GM19043 (cell line): Measurements from ENCODE around the gene SPARC.
A peak's percentile ranks its signal among the peaks of the same experiment; 100 is the strongest.
"Not testable (repeated sequence)": the region's sequence is repeated elsewhere in the genome, so short reads cannot be mapped to it uniquely, and the experiment has no call there.

Experiments
- ATAC-seq: cut with Tn5 transposase; IDR thresholded peaks from one replicate; pipeline ENCODE4 v1.9.1; 2021; ENCODE audit warnings: low read depth; ENCODE audit not compliant: unreplicated experiment

The SPARC gene

DNA sequence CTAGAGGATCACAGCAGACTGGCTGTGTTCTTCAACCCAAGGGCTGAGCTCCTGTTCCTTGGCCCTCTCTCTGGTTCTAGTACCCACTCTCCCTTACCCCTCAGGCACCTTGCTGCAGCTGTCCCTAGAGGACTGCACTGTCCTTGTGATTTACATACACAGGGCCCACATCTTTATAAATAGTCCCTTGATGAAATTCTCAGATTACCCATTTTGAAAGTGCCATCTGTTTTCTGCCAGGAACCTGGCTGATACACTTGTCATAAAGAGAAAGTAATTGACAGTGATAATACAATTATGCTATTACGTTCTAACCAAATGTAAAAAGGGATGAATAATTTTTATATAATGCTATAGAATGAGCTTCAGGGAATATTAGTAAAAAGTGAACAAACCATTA, 16.5 kb upstream of the SPARC start:
- ATAC-seq, result peak; percentile 88

DNA sequence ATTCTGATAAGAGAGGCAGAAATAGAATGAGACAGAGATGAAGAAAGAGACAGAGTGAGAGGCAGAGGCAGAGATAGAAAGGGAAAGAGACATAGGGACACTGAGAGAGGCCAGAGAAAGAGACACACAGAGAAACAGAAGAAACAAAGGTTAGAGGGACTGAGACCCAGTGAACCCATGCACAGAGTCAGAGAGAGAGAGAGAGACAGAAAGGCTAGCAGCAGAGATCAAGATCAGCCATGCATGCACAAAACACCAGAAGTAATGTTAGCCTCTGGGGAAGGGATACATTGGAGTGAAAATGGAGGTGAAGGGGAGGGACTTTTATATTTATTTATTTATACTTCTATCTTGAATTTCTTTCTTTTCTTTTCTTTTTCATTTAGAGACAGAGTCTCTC, 14.1 kb upstream of the SPARC start:
- peak; percentile 44 for ATAC-seq

DNA sequence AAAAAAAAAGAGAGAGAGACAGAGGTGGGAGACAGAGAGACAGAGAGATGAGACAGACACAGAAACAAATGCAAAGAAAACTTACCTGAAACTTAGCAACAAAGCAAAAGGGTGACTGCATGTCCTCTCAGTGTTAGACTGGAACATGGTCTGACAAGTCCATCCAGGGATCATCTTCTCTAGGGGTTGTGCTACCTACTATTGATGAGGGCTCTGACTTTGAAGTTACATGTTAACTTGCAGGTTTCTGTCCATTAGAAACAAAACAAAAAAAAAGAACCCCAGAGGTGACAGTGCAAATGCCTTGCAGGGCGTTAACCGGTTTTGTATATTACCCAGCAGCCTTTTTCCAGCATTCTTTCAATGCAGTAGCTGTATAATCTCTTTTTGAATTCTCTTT, 13.6 kb upstream of the SPARC start:
- no peak for ATAC-seq

DNA sequence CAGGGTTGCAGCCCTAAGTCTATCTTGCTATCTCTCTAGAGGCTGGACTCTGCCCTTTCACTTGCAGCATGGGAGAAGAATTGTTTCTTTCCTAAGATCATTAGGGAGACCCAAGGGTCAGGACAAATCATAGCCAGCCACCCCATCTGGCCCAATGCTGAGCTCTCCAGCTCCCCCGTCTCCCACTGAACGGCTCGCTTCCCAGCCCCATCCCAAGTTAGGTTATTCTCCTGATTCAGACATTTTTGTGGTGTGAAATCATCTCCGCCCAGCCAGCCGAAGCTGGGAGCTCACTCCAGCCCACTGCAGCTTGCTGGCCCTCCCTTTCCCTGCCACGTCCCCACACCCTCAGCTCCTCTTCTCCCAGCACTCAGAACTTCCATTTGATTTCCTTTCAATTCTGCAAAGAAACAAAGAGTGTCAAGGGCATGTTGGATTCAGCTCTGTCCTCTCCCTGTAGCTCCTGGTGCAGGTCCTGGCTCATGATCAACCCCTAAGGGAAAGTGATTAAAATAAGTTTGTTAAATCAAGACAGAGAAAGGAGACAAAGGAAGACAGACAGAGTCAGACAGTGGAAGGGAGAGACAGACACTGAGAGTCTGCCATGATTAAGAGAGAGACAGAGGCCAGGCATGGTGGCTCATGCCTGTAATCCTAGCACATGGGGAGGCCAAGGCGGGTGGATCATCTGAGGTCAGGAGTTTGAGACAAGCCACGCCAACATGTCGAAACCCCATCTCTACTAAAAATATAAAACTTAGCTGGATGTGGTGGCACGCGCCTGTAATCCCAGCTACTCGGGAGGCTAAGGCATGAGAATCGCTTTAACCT, 12.6 kb upstream of the SPARC start:
- ATAC-seq, result no peak

DNA sequence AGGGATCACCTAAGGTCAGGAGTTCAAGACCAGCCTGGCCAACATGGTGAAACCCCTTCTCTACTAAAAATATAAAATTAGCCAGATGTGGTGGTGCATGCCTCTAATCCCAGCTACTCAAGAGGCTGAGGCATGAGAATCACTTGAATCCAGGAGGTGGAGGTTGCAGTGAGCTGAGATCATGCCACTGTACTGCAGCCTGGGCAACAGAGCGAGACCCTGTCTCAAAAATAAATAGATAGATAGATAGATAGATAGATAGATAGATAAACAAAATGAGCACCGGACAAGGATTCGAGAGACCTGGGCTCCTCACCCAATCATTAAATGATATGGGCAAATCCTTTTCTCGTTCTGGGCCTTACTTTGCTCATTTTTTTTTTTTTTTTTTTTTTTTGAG, 11.4 kb upstream of the SPARC start:
- not testable (repeated sequence) for ATAC-seq

DNA sequence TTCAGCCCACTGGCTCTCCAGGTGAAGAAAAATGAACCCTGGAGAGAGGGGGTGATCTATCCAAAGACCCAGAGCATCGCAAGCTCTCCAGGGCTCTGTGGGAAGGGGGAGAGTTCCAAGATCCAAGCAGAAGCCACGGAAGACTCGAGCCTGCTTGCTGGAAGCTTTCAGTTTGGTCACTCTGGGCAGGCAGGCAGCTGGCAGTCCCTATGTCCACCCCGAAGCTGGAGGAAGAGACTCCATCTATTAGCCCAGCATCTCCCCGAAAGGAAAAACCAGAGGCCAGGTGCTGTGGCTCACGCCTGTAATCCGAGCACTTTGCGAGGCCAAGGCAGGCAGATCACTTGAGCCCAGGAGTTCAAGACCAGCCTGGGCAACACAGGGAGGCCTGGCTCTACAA, 10.7 kb upstream of the SPARC start:
- ATAC-seq, result no peak

DNA sequence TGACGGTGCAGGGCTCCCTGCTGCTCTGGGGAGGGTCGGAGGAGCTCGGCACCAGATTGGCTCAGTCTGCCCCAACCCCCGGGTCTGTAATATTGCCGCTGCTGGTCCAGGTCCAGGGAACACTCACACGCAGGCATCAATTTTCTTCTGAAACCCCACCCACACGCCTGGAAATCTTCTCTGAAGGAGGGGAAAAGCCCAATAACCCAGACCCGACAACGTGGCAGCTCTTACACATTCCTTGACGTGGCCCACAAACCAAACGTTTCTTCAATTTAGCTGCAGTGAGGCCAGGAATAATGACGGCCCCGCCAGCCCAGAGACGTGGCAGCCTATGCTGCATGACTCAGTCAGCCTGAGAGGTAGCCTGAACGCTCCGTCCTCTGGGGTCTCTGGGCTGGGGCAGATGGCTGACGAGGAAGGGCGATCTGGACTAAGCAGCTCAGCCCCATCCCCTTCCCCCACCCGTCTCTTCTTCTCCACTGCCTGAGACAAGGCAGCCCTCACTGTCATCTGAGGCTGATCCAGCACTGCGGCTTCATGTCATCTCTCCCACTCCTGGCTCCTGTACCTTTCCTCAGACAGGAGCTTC, 9.9 kb upstream of the SPARC start:
- no peak for ATAC-seq

DNA sequence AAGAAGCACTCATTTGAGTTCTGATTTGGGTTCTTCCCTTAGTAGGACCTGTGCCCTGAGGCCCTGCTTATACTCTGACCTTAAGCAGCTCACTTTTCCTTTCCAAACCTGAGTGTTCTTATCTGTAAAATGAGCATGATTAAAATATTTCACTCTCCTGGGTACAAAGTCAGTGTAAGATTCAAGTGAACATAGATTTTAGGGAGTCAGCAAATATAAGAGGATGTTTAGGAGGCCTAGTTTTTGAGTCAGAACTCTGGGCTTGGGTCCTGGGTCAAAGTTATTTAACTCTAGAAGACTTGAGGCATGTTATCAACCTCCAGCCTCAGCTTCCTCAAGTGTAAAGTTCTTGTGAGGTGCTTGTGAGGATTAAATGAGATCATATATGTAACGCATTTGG, 8.7 kb upstream of the SPARC start:
- ATAC-seq, result no peak

DNA sequence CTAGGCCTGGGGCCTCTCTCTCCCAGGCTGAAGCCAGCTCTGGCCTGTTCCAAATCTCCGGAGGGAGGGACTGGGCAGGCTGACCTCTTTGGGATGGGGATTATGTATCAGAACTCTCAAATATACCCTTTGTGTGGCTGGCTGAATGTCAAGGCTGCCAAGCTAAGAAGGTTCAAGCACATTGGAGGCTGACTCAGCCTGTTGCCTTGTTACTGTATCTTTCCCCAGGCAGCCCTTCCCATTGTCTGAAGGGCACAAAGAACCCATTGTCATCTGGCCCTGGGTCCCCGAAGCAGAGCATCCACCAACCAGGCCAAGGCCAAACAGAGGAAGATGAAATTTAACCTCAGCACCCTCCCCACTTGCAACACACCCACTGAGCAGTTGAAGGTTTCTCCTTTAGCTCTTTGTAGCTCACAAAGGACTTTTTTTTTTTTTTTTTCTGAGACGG, 7.3 kb upstream of the SPARC start:
- ATAC-seq, result no peak

DNA sequence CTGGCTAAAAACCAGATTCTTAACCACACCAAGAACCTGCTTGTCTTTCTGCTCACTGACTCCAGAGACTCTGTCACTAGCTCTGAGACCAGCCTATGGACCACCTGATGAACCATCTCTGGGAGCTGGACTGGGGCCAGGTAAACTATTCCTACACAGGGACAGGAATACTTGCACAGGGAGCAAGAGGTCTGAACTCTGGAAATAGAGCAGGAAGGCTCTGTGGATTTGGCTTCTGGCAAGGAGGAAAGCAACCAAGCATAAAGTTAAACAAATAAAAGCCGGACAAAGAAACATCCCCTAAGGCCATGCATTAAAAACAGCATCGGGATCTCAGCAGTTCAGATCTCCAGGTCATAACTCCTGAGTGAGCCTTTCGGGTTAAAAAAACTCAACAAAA, 5.6 kb upstream of the SPARC start:
- ATAC-seq, result no peak

DNA sequence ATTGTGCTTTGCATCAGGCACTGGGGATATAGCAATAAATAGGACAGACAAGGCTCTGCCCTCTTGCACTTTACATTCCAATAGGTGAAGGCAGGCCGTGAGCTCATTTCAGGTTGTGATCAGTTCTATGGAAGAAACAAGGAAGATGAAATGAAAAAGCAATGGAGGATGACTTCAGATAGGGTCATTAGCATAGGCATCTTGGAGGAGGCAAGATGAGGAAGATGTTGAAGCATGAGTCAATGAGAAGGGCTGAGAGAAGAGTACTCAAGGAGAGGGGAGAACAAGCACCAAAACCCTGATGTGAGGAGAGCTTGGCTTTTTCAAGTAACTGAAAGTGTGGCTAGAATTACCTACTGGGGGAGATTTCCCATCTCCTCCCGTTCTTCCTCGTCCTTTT, 5.0 kb upstream of the SPARC start:
- ATAC-seq, result no peak

DNA sequence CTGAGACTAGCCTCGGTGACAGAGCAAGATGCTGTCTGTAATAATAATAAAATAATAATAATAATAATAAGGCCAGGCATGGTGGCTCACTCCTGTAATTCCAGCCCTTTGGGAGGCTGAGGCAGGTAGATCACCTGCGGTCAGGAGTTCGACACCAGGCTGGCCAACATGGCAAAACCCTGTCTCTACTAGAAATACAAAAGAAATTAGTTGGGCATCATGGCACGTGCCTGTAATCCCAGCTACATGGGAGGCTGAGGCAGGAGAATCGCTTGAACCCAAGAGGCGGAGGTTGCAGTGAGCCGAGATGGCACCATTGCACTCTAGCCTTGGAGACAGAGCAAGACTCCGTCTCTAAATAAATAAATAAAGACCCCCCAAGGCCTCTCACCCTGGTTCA, 2.9 kb upstream of the SPARC start:
- not testable (repeated sequence) for ATAC-seq

DNA sequence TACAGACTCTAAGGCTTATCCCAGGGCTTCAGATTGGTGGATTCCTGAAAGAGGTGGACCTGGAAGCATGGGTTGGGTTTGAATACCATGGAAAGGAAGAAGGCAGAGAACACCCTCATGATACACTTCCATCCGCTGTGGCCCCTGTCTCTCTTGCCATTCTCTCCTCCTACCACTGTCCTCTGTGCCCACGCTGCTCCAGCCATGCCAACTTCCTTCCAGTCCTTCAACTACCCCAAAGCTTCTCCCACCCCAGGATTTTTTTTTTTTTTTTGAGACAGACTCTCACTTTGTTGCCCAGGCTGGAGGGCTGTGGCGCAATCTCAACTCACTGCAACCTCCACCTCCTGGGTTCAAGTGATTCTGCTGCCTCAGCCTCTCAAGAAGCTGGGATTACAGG, 1.7 kb upstream of the SPARC start:
- no peak for ATAC-seq

DNA sequence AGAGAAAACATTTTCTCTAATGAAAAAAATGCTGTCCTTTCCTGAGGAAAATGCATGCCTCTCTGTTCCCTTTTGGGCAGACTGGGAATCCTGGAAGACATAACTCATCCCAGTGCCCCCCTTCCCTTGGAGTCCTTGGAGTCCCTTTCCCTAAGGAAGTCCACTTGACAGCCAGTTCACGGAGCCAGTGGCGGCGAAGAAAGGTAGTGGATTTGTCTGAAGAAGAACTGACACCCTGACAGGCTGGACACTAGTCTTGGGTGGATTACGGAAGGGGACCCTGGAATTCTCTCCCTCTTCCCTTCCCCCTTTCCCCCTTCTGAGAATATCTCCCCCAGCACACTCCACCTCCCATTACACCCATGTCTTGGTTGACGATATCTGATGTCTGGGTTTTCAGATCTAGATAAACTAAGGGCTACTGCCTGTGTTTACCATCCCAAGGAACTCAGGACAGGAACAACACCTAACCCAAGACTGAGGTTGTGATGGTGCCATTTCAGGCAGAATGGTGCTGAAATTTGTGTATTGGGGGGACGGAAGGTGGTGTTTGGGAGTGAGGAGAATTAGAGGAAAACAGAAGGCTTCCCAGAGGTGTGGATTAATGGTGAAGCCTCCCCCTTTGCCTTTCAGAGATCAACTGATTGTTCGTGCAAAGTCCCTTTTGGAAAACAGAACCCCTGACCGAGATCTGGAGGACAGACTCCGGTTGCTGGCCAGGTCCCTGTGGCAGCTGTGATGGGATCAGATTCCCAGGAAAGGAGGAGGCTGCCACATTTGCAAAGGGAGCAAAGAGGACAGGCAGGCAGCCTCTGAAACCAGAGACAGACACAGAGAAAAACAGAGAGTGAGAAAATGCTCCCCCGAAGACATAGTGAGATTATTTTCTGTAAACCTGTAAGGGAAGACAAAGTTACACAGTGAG, 704 bp downstream of the SPARC start:
- no peak for ATAC-seq

DNA sequence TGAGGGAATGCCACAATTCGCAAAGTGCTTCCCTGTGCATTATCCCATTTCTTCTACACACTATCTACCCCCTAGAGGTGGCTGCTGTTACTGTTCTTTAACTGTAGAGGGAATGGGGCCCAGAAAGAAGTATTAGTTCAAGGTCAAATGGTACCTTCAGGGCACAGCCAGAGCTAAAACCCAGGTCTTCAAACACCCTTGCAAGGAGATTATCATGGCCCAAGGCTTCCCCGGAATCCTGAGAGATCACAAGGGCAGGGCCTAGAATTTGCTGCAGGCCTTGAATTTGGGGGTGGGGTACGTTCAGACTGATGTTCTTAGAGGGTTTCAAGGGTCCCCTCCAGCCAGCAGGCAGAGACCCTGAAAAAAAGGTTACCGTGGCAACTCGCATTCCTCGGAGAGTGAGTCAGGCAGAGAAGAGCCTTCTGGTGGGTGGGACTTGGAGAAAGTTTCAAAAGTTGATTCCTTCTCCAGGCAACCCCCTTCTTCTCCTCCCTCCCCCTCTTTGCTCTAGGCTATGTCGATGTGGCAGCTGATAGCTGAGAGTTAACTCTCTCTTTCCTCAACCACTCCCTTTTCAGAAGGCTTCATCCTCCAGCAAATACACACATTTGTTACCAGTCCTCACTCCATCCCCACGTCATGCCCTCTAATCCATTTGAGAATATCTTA, 1.9 kb downstream of the SPARC start:
- ATAC-seq, result no peak

DNA sequence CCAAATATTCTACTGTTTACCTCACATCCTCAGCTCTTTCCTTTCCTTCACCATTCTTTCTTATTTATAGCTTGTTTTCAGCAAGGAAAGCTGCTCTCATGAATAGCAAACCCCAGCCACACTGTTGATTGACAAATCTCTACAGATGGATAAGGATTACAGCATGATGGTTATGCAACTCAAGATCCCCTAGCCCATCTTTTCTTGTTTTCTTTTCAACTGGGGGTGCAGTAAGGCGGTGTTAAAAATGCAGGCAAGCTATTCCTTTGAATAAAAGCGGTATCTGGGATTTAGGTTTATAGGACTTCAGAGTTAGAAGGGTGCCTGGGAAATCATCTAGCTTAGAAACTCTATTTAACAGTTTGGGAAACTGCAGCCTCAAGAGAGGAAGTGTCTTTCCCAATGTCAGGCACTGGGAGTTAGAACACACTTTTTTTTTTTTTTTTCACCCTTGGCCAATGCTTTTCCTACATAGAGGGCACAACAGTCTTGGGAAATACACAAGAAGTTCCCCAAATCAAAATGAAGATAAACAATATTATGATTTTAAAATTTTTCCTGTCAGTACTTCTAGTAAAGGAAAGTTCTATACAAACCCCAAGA, 2.6 kb downstream of the SPARC start:
- no peak for ATAC-seq

DNA sequence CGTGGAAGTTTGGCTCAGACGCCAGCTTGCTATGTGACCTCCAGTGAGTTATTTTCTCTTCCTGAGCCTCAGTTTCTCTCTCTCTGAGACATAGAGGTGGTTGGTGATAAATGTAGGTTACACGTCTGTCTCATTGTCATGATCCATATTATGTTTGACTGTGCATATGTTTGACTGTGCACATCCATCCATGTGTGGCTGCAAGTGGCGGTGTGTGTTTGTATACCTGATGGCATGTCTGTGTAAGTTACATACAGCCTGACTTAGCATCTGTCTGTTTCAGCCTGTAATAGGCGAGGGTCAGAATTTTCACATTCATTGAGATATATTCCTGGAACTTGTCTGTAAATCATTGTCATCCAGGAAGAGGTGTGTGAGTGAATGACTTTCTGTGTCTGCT, 3.3 kb downstream of the SPARC start:
- ATAC-seq, result no peak

DNA sequence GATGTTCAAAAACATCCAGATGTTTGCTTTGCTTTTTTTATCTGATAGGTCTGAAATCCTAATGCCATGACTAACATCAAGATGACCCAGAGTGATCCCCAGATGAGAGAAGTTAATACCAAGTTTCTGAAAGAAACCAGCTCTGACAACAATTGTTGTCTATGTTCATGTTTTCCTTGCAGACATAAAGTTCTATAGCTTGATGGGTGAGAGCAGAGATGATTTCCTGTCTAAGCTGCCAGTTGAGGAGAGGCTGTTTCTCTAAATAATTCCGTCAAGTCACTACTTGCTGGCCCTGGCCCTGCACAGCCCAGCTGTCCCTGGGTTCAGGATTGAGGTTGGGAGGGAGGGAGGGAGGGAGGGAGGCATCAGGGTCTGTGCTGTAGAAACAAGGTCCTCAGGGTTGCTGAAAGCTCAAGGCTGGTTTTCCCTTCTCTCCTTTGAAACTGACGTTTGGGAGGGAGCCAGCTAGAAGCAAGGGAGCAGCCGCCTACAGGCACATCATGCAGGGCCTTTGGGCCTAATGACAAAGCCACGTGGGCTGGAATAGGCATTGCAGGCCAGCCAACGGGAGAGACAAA, 3.9 kb downstream of the SPARC start:
- ATAC-seq, result no peak

DNA sequence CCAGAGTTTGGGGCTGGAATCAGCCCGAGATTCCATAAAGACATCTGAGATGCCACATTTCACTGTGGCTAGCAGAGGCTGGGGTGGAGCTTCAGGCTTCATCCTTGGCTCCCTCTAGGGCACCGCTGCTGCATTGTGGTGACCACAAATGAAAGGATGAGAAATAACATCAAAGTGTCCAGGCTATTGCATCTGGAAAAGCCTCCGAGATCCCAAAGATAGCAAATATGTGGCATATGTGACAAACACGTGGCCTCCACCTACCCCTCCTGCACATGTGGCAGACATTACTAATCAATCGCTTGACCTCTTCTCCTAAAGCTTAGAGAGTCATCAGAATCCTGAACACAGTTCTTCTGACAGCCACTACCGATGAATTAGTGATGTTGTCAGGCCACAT, 4.5 kb downstream of the SPARC start:
- no peak for ATAC-seq

DNA sequence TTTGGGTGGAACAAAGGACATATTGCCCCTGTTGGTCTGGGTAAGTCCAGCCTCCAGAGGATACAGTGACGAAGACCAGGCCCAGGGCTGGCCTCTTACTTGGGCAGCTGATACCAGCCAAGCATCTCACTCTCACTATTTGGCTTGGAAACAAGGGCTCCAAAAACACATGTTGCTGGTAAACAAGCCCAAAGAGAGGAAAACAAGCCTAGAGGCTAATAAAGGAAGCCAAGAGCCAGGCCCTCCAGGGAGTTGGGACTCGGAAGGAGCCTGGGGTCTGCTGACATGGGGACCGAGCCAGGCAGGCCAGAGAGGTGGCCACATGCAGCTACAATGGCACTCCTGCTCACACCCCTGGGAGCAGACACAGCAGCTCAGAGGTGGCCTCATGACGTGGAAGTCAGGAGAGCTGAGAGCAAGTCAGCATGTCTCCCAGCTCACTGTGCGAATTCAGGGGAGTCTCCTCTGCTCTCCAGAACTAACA, 5.7 kb downstream of the SPARC start:
- no peak for ATAC-seq
